HG03175 (cell line): Measurements from ENCODE around the gene COG1.
A peak's percentile ranks its signal among the peaks of the same experiment; 100 is the strongest.

ENCODE experiments used
- ATAC-seq: cut with Tn5 transposase; IDR thresholded peaks from one replicate; pipeline ENCODE4 v1.9.1; 2021; ENCODE audit warnings: mild to moderate bottlenecking, moderate library complexity; ENCODE audit not compliant: unreplicated experiment

COG1 gene

DNA sequence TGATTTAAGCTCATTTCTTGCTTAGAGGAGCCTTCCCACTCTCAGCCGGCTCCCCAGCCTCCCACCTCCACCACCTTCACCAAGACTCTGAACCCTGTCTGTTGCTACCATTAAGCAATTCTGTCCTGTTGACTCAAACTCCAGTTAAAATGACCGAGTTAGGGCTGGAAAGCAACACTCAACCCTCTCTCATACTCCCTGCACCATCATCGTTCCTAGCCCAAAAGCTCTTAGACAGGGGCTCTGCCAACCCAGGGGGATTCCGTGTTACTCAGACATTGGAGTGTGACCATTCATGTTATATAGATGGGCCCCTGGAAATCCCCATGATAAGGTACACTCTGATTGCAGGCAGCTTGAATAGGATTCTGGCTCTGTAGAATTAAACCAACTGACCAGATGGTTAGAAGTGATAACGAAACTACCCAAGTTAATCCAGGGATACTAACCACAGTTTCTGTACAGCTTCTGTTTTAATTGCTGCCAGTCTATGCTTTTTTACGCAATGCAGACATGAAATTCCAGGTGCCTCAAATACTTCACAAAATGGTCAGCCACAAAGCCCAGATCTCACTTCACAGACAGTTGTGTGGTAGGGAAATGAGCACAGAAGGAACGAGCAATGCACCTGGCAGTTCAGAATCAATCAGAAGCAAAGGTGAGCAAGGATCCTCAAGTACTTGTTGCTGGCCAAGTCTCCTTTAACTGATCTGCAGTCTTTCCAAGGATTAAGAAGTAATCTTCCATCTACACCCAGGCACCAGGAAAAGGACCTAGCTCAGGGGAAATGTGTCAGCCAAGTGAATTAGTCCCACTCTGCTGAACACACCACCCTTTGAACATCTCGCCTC lies 25.9 kb upstream of the COG1 start:
- ATAC-seq: peak; percentile 34

DNA sequence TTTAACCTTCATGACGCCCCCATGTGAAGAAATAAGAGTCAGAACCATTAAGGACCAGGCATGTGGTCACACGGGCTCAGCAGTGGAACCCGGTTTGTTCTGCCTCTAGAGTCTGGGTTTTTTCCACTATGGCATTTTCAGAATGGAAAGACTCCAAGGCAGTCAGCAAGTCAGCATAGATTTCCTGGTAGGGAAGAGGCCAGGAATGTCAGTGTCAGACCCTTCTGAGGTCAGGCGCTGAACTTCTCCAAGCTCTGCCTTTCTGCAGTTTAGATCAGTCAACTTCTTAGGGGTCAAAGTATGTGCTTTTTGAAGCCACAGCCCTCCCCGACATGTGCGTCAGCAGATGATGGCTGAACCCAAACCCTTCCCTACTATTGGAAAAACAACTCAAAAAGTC lies 24.2 kb upstream of the COG1 start:
- ATAC-seq: no peak

DNA sequence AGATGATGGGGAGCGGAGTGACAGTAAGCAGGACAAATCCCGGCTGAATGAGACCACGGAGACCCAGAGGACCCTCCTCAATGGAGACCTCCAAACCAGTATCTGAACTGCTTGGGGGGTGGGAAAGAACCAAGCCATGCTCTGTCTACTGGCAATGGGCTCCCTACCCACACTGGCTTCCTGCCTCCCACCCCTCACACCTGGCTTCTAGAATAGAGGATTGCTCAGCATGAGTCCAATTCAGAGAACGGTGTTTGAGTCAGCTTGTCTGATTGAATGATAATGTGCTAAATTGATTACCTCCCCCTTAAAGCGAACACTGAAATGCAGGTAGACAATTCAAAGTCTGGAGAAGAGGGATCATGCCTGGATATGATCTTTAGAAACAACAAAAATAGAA lies 22.5 kb upstream of the COG1 start:
- ATAC-seq: no peak

DNA sequence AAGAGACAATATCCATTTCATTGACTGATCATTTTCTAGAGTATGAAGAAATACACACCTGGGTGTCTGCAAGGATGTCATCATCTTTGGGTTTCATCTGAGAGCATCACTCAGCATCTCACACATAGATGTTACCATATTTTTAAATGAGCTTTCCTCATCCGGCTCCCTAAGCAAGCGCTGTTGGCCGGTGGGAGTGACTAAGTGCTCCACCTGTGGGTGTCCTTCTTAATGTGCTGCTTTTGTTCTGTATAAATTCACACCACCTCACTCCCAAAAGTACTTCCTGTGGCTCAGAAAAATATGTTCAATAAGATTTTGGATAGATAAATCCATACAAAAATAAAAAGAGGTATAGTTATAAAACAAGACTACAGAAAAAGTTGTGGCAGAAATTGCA lies 20.6 kb upstream of the COG1 start:
- ATAC-seq: no peak

DNA sequence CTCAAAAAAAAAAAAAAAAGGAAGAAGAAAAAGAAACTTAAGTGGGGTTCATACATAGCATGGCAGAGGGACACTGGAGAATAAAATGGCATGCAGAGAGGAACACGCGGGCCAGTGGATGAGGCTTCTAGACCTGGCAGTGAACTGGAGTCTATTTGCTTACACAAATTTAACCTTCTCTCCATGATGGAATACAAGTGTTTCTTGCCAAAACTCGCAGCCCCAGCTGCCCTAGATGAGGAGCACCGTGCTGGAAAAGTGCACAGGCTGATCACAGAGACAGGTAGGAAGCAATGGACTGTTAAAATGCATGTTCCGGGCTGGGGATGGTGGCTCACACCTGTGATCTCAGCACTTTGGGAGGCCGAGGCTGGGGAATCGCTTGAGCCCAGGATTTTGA lies 18.7 kb upstream of the COG1 start:
- ATAC-seq: no peak

DNA sequence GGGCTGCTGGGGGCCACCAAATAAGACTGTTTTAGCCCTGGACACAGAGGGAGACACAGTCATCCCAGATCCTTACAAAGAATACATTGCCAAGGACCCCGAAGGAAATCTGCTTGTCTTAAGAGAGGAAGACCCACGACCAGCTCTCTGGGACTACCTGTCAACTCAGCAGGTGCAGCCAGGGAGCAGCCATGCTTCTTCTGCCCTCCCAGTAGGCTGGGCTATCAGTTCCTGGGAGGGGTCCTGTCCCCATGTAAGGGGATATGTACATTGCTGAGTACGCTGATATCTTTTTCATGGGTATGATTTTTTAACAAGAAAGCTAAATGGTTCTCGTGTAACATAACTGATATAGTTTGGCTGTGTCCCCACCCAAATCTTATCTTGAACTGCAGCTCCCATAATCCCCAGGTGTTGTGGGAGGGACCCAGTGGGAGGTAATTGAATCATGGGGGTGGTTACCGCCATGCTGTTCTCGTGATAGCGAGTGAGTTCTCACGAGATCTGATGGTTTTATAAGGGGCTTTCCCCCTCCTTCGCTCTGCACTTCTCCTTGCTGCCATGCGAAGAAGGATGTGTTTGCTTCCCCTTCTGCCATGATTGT lies 16.8 kb upstream of the COG1 start:
- ATAC-seq: no peak

DNA sequence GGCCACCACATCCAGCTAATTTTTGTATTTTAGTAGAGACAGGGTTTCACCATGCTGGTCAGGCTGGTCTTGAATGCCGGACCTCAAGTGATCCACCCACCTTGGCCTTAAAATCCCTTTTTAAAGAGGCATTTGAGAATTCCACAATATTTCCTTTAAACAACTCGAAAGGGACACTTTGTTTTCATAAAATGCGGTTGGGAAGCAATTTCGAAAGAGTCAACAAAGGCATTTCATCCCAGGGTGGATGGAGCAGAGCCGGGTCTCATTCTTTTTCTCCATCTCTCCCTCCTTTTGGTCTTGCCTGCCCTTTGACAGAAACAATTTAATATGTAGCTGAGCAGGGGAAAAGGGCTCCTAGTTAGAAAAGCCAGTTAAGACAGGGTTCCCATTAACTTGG lies 13.5 kb upstream of the COG1 start:
- no peak for ATAC-seq

DNA sequence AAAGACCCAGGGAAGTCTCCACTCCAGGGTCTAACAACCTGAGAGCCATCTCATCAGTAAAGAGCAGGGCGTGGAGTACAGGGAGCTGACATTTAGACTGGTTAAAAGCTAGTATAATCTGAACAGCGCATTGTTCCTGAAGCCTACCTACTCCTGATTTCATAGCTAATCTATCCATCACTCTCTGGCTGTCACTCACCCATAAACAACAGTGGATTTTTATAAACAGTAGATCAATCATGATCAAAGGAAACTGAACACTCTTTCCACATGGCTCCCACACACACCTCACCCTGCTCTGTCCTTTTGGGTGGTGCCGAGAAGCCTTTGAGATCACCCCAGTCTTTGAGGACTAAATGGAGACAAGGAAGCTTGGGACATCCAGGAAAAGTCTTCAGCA lies 13.0 kb upstream of the COG1 start:
- ATAC-seq: no peak

DNA sequence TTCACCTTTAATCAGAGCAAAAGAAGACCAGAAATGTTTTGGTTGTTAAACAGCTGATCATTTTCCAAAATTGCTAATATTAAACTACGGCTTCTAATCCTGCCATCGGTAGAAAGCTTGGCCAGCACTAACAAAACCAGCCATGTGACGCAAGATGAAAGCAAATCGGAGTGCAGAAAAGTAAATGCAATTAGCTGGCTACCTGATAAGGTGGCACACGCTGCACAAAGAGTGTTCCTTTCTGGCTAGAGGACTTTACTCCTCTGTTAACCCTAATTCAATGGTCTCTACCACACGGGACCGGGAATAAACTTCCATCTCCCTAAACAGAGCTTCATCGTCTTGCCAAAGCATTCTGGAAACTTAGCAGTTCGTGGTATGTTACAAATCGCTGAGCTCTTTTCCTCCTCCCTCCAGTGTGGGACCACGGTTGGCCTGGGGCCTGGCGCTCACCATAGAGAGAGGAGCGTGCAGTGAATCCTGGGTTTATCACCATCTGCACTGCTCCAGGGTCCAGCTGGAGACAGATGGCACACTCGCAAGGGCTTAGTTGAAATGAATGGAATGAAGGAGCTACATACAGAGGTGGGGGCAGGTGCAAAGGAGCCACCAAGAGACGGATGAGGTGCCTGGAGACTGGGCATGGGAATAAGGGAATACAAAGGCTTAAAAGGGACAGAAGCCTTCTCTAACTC lies 10.1 kb upstream of the COG1 start:
- ATAC-seq: no peak

DNA sequence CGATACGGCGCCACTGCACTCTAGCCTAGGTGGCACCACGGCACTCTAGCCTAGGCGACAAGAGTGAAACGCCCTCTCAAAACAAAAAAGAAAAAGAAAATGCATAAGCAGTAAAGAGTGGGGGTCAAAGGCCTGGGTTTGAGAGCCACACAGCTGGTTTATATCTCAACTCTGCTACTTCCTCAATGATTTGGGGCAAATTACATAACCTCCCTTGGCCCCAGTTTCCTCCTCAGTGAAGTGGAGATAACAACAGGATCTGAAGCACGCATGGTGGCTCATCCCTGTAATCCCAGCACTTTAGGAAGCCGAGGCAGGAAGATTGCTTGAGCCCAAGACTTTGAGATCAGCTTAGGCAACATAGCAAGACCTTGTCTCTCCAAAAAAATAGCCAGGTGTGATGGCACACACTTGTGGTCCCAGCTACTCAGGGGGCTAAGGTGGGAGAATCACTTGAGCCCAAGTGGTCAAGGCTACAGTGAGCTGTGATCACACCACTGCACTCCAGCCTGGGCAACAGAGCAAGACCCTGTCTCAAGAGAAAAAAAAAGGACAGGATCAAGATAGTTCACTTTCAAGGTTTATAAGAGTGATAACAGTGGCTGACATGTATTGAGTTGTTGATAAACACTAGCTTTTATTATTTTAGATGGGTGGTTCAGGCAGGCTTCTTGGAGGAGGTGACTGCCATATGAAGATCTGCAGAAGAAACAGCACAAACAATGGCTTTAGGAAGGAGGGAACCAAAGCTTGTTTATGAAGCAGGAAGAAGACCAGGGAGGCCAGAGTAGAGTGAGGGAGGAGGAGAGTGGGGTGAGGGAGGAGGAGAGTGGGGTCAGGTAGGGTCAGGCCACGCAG lies 8.5 kb upstream of the COG1 start:
- ATAC-seq: no peak

DNA sequence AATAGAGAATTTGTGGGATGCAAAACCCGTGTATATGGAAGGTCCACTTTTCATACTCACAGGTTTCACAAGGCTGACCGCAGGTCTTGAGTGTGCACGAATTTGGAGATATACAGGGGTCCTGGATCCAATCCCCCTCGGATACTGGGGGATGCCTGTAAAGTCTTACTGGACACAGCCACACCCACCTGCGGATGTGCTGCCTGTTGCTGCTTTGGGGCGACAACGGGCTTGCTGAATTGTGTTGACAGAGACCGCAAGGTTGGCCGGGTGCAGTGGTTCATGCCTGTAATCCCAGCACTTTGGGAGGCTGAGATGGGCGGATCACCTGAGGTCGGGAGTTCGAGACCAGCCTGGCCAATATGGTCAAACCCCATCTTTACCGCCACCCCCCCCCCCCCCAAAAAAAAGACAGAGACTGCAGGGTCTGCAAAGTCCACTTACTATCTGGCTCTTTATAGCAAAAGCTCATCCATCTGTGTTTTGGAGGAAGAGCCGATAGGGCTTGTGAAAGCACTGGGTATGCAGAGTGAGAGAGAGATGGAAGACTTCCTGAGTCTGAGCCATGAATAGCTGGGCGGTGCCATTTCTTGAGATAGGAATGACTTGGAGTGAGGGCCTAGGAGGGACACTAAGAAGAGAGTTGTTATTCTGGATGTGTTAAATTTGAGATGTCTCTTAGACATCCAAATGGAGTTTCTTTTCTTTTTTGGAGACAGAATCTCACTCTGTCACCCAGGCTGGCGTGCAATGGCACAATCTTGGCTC lies 6.4 kb upstream of the COG1 start:
- no peak for ATAC-seq

DNA sequence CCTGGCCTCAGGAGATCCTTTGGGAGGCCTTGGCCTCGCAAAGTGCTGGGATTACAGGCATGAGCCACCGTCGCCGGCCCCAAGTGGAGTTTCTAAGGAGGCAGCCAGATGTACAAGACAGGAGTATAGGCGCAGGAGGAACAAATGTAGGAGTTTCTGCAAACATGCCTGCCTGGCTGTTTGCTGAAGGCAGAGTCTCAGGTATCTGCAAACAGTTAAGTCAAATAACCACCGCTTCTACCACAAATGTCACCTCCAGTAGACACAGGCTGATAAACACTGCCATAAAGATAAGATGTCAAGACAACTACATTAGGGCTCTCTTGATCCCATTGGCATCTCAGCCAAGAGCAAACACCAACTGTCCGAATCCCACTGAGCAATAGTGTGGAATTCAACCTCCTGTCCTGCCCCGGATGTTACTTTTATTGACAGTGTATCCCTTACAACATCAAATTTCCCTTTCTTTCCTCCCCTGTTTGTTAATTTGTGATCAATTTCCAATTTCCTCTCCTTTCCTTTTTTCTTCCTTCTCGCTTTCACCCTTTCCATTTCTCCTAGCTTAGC lies 5.6 kb upstream of the COG1 start:
- ATAC-seq: no peak

DNA sequence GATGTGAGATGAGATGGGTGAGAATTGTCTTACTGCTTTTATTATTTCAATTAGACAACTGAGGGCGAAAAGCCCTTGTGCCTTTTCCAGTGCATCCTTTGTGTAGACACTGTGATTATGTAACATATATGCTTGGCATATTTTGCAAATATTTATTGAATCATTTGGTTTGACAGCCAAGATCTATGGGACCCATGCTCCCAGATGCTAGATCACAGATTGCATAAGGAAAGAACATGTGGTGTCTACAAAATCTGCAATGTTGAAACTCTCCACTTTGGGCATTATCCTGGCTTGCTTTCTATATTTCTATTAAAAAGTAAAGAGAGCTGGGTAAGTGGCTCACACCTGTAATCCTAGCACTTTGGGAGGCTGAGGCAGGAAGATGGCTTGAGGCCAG lies 4.8 kb upstream of the COG1 start:
- ATAC-seq: no peak

DNA sequence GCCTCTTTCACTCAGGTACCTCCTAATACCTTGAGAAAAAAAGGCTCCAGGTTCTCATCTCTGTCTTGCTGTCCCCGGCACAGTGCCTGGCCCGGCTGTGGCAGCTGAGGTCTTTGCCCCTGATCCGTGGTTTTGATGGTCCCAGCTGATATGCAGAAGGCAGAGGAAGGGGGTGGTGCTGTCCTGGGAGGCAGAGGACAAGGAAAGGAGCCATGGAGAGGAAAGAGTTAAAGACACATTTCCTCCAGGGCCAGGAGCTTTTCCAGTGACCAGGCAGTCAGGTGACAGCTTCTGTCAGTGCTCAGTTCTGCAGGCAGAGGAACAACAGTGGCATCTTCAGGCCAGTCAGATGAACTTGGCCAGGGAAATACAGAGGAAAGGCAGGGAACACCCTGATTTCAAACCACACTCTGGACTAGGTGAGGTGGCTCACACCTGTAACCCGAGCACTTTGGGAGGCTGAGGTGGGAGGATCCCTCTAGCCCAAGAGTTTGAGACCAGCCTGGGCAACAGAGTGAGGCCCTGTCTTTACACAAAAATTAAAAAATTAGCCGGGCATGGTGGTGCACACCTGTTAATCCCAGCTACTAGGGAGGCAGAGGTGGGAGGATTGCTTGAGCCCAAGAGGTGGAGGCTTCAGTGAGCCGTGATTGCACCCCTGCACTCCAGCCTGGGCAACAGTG lies 3.3 kb upstream of the COG1 start:
- no peak for ATAC-seq

DNA sequence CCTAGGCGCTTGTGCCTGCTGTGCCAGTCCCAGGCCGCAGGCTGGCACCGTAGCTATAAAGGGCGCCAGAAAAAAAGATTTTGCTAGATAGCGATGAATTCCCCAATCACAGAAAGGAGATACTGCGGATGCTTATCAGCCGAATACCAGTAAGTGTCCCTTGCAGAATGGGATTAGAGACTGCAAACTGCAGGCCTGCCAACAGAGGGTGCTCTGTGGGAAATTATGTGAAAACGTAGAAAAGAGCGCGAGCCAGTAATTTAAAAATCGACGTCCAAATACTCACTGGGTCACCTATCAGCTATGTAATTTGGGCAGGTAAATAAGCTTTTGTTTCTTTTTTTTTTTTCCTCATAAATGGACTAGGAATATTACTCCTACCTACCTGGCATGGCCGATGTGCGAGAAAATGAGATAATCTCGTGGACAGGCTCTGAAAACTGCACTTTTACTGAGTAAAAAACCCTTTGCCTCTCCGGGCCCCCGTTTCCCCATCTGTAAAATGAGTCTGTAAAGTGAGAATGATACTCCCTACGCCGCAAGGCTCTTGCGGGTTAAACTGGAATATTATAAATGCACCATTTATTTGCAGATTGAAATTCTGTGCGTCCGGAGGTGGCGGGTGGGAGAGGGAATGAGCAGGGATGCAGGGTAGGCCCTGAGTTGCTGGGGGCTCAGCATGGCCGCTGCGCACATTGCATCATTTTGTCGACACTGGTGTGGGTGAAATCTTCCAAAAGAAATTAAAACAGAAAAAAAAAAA lies 1.2 kb upstream of the COG1 start:
- ATAC-seq: peak; percentile 37

DNA sequence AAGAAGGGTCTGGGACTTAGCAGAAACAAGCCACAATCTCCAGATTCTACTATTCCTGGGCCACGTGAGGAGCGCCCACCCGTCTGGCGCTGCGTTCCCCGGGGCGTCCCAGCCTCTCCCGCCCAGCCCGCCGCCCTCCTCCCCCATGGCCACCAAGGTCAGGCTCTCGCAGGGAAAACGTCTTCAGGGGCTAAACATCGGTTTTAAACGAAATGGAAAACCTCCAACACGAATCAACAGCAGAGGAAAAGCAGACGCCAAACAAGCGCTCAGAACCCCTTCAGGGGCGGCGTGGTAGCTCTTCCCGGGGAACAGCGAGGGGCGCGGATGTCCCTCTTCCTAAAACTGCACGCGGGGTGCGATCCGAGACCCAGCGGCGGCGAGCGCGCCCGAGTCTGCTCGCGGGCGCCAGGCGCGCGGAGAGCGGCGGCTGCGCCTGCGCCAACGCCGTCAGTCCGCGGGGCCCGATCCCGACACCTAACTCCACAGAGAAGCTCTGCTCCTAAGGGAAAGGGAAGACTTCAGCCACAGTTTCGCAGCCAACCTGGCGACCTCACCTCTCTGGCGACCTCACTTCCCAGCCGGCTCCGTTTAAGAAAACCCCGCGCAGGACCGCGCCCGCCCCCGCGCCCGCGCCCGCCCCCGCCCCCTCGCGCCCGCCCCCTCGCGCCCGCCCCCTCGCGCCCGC lies 505 bp upstream of the COG1 start:
- ATAC-seq: peak; percentile 55

DNA sequence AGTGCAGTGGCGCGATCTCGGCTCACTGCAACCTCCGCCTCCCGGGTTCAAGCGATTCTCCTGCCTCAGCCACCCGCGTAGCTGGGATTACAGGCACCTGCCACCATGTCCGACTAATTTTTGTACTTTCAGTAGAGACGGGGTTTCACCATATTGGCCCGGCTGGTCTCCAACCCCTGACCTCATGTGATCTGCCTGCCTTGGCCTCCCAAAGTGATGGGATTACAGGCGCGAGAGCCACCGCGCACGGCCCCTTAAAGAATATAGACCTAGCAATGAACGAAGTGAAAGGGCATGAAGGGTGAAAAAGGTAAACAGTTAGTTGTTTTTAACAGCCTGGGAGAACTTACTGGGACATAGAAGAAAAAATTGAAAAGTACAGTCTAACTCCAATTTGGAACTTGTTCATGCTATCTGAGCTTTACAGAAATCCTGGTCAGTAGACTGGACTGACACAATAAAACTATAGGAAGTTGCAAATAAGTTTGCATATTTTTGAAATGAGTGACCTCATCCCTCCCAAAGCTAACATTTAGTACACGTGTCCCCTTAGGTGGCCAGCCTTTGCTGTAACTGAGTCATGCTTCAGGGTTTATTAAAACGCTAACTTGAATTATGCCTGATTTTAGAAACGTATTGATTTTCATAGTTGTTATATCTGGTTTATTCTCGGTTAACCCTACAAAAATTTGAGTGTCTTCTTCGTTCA lies 1.8 kb downstream of the COG1 start:
- no peak for ATAC-seq

DNA sequence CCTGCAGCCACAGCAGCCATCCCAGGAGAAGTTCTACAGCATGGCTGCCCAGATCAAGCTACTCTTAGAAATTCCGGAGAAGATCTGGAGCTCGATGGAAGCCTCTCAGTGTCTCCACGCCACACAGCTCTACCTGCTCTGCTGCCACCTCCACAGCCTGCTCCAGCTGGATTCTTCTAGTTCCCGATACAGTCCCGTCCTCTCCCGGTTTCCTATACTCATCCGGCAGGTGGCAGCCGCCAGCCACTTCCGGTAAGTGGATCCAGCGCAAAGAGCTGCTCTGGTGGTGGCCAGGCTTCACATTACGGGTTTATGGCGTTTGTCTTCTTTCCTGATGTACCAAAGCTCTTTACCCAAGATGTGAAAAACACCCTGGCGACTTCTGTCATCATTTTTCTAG lies 3.6 kb downstream of the COG1 start:
- ATAC-seq: no peak
